Measurements from ENCODE around the gene KLHL7. TPM values are rescaled to one million over a fixed set of nuclear protein-coding genes. Genes with fewer than 3 reads are reported as not detected.

KLHL7 gene
- polyA plus RNA-seq, 1 donor (not counting 4 experiments of a cell fraction or from before 2014, with no cell fraction given): 43.1 TPM

DNA sequence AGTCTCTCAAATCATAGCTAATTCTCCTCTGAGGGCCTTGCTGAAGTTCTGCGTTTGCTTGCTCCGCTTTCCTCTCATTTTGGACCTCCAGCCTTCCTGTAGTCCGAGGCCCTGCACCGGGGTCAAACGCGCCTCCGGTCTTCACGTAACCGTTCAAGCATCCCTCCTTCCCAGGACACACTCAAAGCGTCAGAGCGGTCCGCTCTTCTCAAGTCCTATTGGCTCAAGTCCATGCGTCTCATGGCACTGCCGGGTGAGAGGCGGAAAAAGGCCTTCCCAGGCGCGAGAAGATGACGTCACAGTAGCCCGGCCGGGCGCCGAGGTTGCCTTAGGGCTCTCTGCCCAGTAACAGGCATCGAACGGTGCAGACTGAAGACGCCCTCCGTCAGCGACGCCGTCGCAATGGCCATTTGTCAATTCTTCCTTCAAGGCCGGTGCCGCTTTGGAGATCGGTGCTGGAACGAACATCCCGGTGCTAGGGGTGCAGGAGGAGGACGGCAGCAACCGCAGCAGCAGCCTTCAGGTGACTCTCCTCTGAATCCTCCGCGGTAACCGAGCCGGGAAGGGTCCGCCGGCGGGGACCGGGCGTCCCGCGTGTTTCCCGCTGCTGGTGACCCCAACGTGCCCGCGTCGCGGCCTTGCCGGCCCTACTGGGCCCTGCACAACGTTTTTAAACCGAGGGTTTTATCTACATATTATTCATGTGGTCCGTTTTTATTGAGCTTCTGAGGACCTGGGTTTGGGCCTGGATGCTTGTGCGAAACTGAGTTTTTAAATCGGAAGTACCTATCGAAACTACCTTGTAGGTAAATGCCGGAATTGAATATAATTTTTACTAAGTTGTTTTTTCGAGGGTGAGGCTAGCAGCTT, 76.3 kb downstream of the KLHL7 start, which contains the start of gene NUP42:
TSS of gene NUP42 (plus strand) at position 365 of the 870 bp plus-strand sequence. CDS start at position 403, 38 bp downstream.
- peaks cover 19% of the 10 kb centered on the region for H3K4me1 ChIP-seq (ENCODE audit: control insufficient read depth, extremely low read depth, insufficient read depth, low read length)
- DNase-seq (ENCODE audit: low read depth, low spot score) (peak; percentile 88), FAIRE-seq (peak; percentile 94)
- TF ChIP-seq, protein P1, sequence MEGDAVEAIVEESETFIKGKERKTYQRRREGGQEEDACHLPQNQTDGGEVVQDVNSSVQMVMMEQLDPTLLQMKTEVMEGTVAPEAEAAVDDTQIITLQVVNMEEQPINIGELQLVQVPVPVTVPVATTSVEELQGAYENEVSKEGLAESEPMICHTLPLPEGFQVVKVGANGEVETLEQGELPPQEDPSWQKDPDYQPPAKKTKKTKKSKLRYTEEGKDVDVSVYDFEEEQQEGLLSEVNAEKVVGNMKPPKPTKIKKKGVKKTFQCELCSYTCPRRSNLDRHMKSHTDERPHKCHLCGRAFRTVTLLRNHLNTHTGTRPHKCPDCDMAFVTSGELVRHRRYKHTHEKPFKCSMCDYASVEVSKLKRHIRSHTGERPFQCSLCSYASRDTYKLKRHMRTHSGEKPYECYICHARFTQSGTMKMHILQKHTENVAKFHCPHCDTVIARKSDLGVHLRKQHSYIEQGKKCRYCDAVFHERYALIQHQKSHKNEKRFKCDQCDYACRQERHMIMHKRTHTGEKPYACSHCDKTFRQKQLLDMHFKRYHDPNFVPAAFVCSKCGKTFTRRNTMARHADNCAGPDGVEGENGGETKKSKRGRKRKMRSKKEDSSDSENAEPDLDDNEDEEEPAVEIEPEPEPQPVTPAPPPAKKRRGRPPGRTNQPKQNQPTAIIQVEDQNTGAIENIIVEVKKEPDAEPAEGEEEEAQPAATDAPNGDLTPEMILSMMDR (optimal IDR thresholded peaks at IDR 0.05 in 1 of 3, IDR thresholded peaks at IDR 0.05 in 1 of 3, conservative IDR thresholded peaks at IDR 0.05 in 1 of 3; ENCODE audit: extremely low read depth in 1 of 3, insufficient read depth in 2 of 3, low read length in 3 of 3): no peak
- TF ChIP-seq EZH2 (IDR thresholded peaks at IDR 0.05; ENCODE audit: low read length): no peak
- no peaks in the 10 kb centered on the region for H3K27me3 ChIP-seq (ENCODE audit: control insufficient read depth, extremely low read depth, insufficient read depth, low read length)
- H4K20me1 ChIP-seq (ENCODE audit: control insufficient read depth, extremely low read depth, insufficient read depth, low read length): no peaks in the 10 kb centered on the region
- peak within 1 kb of the TSS; percentile 93 for H3K27ac ChIP-seq (ENCODE audit: control insufficient read depth, insufficient read depth, low read length)
- H3K36me3 ChIP-seq (ENCODE audit: control insufficient read depth in 2 of 2, extremely low read depth in 1 of 2, insufficient read depth in 2 of 2, low read length in 2 of 2): peaks cover 0 to 3% of the 10 kb centered on the region in 2 experiments
- peak within 1 kb of the TSS; percentile 95 for H3K9ac ChIP-seq (ENCODE audit: control insufficient read depth, extremely low read depth, insufficient read depth, low read length)
- H3K4me2 ChIP-seq (ENCODE audit: control insufficient read depth, extremely low read depth, insufficient read depth, low read depth, low read length): peak within 1 kb of the TSS; percentile 90
- H3K9me1 ChIP-seq (ENCODE audit: control insufficient read depth, extremely low read depth, insufficient read depth, low read length): no peaks in the 10 kb centered on the region
- H3K4me3 ChIP-seq (ENCODE audit: control insufficient read depth in 2 of 3, extremely low read depth in 1 of 3, insufficient read depth in 2 of 3, low read depth in 1 of 3, low read length in 3 of 3): peak within 1 kb of the TSS; percentile 82 to 99 (median 95)
- H3K9me3 ChIP-seq (ENCODE audit: control insufficient read depth, low read depth, low read length): no peaks in the 10 kb centered on the region
- peak within 1 kb of the TSS; percentile 100 for H2AFZ ChIP-seq (ENCODE audit: control insufficient read depth, low read length)
- peaks cover 40% of the 10 kb centered on the region for H3K79me2 ChIP-seq (ENCODE audit: control insufficient read depth, insufficient read depth, low read length)
- dilution Hi-C loops (cut with MboI; ENCODE audit: extremely low pct_ligation_motif_present, low sequenced_read_pairs): no loop called here

DNA sequence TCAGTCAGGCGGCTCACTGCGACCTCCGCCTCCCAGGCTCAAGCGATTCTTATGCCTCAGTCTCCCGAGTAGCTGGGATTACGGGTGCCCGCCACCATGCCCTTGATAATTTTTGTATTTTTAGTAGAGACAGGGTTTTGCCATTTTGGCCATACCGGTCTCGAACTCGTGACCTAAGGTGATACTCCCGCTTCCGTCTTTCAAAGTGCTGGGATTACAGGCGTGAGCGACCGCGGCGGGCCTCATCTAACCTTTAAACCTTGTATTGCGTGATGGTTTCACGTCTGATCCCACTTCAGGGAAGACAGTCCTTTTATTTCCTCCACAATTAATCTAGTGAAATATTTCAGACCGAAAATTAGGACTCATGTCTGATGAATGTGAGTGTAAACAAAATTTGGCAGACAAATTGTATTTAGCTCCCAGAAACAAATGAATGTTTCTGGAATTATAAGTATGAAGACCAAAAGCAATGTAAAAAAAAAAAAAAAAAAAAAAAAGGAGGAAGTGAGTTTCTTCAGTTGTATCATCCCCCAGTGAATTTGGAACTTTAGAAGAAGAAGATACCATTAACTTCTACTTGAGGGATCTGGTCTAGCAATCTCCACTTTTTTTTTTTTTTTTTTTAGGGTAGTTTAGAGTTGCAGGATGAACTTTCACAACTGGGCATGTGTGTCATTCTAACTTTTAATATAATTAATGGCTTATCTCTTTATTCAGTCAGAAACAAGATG, 77.9 kb downstream of the KLHL7 start:
- Histone ChIP-seq H2AFZ (ENCODE audit: control insufficient read depth, low read length) (no peak overlapping the region), H3K36me3 (ENCODE audit: control insufficient read depth in 2 of 2, extremely low read depth in 1 of 2, insufficient read depth in 2 of 2, low read length in 2 of 2) (peaks cover 5 to 6% of the 10 kb centered on the region in 2 experiments), H3K27ac (ENCODE audit: control insufficient read depth, insufficient read depth, low read length) (no peak overlapping the region), H3K9me3 (ENCODE audit: control insufficient read depth, low read depth, low read length) (no peaks in the 10 kb centered on the region), H3K4me2 (ENCODE audit: control insufficient read depth, extremely low read depth, insufficient read depth, low read depth, low read length) (peak overlapping the region; percentile 90), H3K79me2 (ENCODE audit: control insufficient read depth, insufficient read depth, low read length) (peaks cover 42% of the 10 kb centered on the region), H3K9ac (ENCODE audit: control insufficient read depth, extremely low read depth, insufficient read depth, low read length) (peak overlapping the region; percentile 95), H4K20me1 (ENCODE audit: control insufficient read depth, extremely low read depth, insufficient read depth, low read length) (no peaks in the 10 kb centered on the region), H3K27me3 (ENCODE audit: control insufficient read depth, extremely low read depth, insufficient read depth, low read length) (no peaks in the 10 kb centered on the region), H3K4me3 (ENCODE audit: control insufficient read depth in 2 of 3, extremely low read depth in 1 of 3, insufficient read depth in 2 of 3, low read depth in 1 of 3, low read length in 3 of 3) (peak overlapping the region; percentile 82 to 99 (median 95)), H3K4me1 (ENCODE audit: control insufficient read depth, extremely low read depth, insufficient read depth, low read length) (peaks cover 19% of the 10 kb centered on the region), H3K9me1 (ENCODE audit: control insufficient read depth, extremely low read depth, insufficient read depth, low read length) (no peaks in the 10 kb centered on the region)
- no peak for DNase-seq (ENCODE audit: low read depth, low spot score)
- FAIRE-seq: no peak
- TF ChIP-seq EZH2 (IDR thresholded peaks at IDR 0.05; ENCODE audit: low read length): no peak
- dilution Hi-C loops (cut with MboI; ENCODE audit: extremely low pct_ligation_motif_present, low sequenced_read_pairs): no loop called here
